Karpas-422 (cell line): ENCODE results near the gene PLA2G12A. TPM values are rescaled to one million over a fixed set of nuclear protein-coding genes. Genes with fewer than 3 reads are reported as not detected.
"Not testable (repeated sequence)": the region's sequence is repeated elsewhere in the genome, so short reads cannot be mapped to it uniquely, and the experiment has no call there.

Experiments
- DNase-seq: peaks from one replicate; pipeline ENCODE4 v3.0.0-alpha.2; 2015
- H2AFZ ChIP-seq: fragments of 200-600 bp; sonication (generic); 2 replicates; pipeline ENCODE4 v1.6.1; 2014; ENCODE audit warnings: antibody characterized with exemption, low read length, mixed read lengths
- H3K27ac ChIP-seq: fragments of 200-600 bp; sonication (generic); 2 replicates; pipeline ENCODE4 v1.5.1; 2014; ENCODE audit warnings: mild to moderate bottlenecking, low read length, moderate library complexity
- H3K27me3 ChIP-seq: fragments of 200-600 bp; sonication (generic); 2 replicates; pipeline ENCODE4 v1.6.1; 2014; ENCODE audit warnings: low read length, mixed read lengths
- H3K36me3 ChIP-seq: fragments of 200-600 bp; sonication (generic); 2 replicates; pipeline ENCODE4 v1.6.1; 2014; ENCODE audit warnings: low read length, mixed read lengths; ENCODE audit not compliant: insufficient read depth
- H3K4me1 ChIP-seq: fragments of 200-600 bp; sonication (generic); 2 replicates; pipeline ENCODE4 v1.6.1; 2014; ENCODE audit warnings: mild to moderate bottlenecking, low read length, mixed read lengths
- H3K4me2 ChIP-seq: fragments of 200-600 bp; sonication (generic); 2 replicates; pipeline ENCODE4 v1.6.1; 2014; ENCODE audit warnings: low read length, low read depth, mild to moderate bottlenecking; ENCODE audit not compliant: poor library complexity, severe bottlenecking
- H3K4me3 ChIP-seq: fragments of 200-600 bp; sonication (generic); 2 replicates; pipeline ENCODE4 v1.5.1; 2014; ENCODE audit warnings: mild to moderate bottlenecking, antibody characterized with exemption, low read length, mixed read lengths
- H3K79me2 ChIP-seq: fragments of 200-600 bp; sonication (generic); 2 replicates; pipeline ENCODE4 v1.6.1; 2014; ENCODE audit warnings: mild to moderate bottlenecking, low read length, mixed read lengths
- H3K9ac ChIP-seq: fragments of 200-600 bp; sonication (generic); 2 replicates; pipeline ENCODE4 v1.6.0; 2014; ENCODE audit warnings: low read length
- H3K9me2 ChIP-seq: fragments of 200-600 bp; sonication (generic), shearing (Covaris generic); replicated peaks from 2 replicates; pipeline ENCODE4 v1.6.0; 2014; ENCODE audit warnings: mild to moderate bottlenecking, low read length, moderate library complexity; ENCODE audit not compliant: insufficient read depth
- H3K9me3 ChIP-seq: fragments of 300-700, 200-600 bp; sonication (generic); 2 replicates; pipeline ENCODE4 v1.6.1; 2014; ENCODE audit warnings: low read length, mixed read lengths
- H4K20me1 ChIP-seq: fragments of 200-600 bp; sonication (generic); 2 replicates; pipeline ENCODE4 v1.6.1; 2014; ENCODE audit warnings: mild to moderate bottlenecking, antibody characterized with exemption, low read length, low read depth; ENCODE audit not compliant: insufficient read depth
- total RNA-seq: library from RNA; depleted of rRNA; stranded (reverse); fragments of >200 nt; shearing (Covaris generic); gene quantifications from 2 replicates; pipeline ENCODE4 v1.2.3, GENCODE V29; 2014; ENCODE audit warnings: low replicate concordance

The PLA2G12A gene
- total RNA-seq, 1 experiment from 2014 or later: 20.6 TPM

- no peak overlapping the region for H3K4me3 ChIP-seq
Observed at GRCh38 chr4:109699553-109700225, 30.2 kb downstream of the PLA2G12A start.

GRCh38 chr4:109698656-109699055, 31.2 kb downstream of the PLA2G12A start:
- H3K79me2 ChIP-seq: no peaks in the 10 kb centered on the region

More at GRCh38 chr4:109699553-109700225, 30.2 kb downstream of the PLA2G12A start:
- Histone ChIP-seq H3K9me2 (no peaks in the 10 kb centered on the region), H3K9ac (no peak overlapping the region), H3K27ac (no peak overlapping the region), H2AFZ (no peak overlapping the region), H3K9me3 (no peaks in the 10 kb centered on the region), H3K79me2 (no peaks in the 10 kb centered on the region), H3K36me3 (no peaks in the 10 kb centered on the region), H3K4me2 (no peak overlapping the region), H4K20me1 (no peaks in the 10 kb centered on the region), H3K27me3 (no peaks in the 10 kb centered on the region), H3K4me1 (peaks cover 43% of the 10 kb centered on the region)
- DNase-seq: no peak

GRCh38 chr4:109691411-109691920, 38.4 kb downstream of the PLA2G12A start:
- Histone ChIP-seq H3K36me3 (peaks cover 49% of the 10 kb centered on the region), H4K20me1 (no peaks in the 10 kb centered on the region), H3K9me2 (no peaks in the 10 kb centered on the region), H3K4me3 (no peak overlapping the region), H3K9me3 (no peaks in the 10 kb centered on the region), H3K27ac (no peak overlapping the region), H3K4me1 (peaks cover 25% of the 10 kb centered on the region), H3K9ac (no peak overlapping the region), H3K27me3 (no peaks in the 10 kb centered on the region), H3K4me2 (no peak overlapping the region), H2AFZ (no peak overlapping the region), H3K79me2 (peaks cover 3% of the 10 kb centered on the region; the same call in 1 of the 2 replicates)
- DNase-seq: no peak

More at GRCh38 chr4:109698656-109699055, 31.2 kb downstream of the PLA2G12A start:
- H3K9me3 ChIP-seq: no peaks in the 10 kb centered on the region
- no peak overlapping the region for H2AFZ ChIP-seq
- H3K27me3 ChIP-seq: no peaks in the 10 kb centered on the region
- no peak for DNase-seq
- H3K27ac ChIP-seq: no peak overlapping the region
- H3K9me2 ChIP-seq: no peaks in the 10 kb centered on the region
- H3K4me1 ChIP-seq: peaks cover 43% of the 10 kb centered on the region
- no peak overlapping the region for H3K4me2 ChIP-seq
- no peak overlapping the region for H3K9ac ChIP-seq
- H3K4me3 ChIP-seq: no peak overlapping the region
- H3K36me3 ChIP-seq: peaks cover 8% of the 10 kb centered on the region; the same call in 1 of the 2 replicates
- H4K20me1 ChIP-seq: no peaks in the 10 kb centered on the region

- Histone ChIP-seq H3K4me2 (no peak overlapping the region), H3K27me3 (no peaks in the 10 kb centered on the region)
Observed at GRCh38 chr4:109690690-109691410, 39.0 kb downstream of the PLA2G12A start.

GRCh38 chr4:109684727-109685126, 45.1 kb downstream of the PLA2G12A start:
- H3K9me2 ChIP-seq: no peaks in the 10 kb centered on the region
- H4K20me1 ChIP-seq: no peaks in the 10 kb centered on the region
- DNase-seq: no peak
- H2AFZ ChIP-seq: no peak overlapping the region
- peaks cover 14% of the 10 kb centered on the region; the same call in 1 of the 2 replicates for H3K79me2 ChIP-seq
- no peak overlapping the region for H3K4me2 ChIP-seq
- H3K27me3 ChIP-seq: no peaks in the 10 kb centered on the region
- H3K9ac ChIP-seq: no peak overlapping the region
- H3K4me3 ChIP-seq: no peak overlapping the region
- H3K36me3 ChIP-seq: peaks cover 43% of the 10 kb centered on the region
- no peaks in the 10 kb centered on the region for H3K9me3 ChIP-seq
- H3K4me1 ChIP-seq: peaks cover 16% of the 10 kb centered on the region
- peak overlapping the region; percentile 16; the same call in 1 of the 2 replicates for H3K27ac ChIP-seq

More at GRCh38 chr4:109690690-109691410, 39.0 kb downstream of the PLA2G12A start:
- no peak for DNase-seq
- H3K9ac ChIP-seq: no peak overlapping the region
- no peak overlapping the region for H3K27ac ChIP-seq
- H3K36me3 ChIP-seq: peaks cover 53% of the 10 kb centered on the region
- peaks cover 19% of the 10 kb centered on the region for H3K4me1 ChIP-seq
- peaks cover 3% of the 10 kb centered on the region; the same call in 1 of the 2 replicates for H3K79me2 ChIP-seq
- H3K9me3 ChIP-seq: no peaks in the 10 kb centered on the region
- no peak overlapping the region for H3K4me3 ChIP-seq
- no peak overlapping the region for H2AFZ ChIP-seq
- H3K9me2 ChIP-seq: no peaks in the 10 kb centered on the region
- H4K20me1 ChIP-seq: no peaks in the 10 kb centered on the region

- no peak overlapping the region for H3K4me3 ChIP-seq
- no peak for DNase-seq
- H3K9ac ChIP-seq: no peak overlapping the region
- H3K36me3 ChIP-seq: peaks cover 36% of the 10 kb centered on the region
- H3K27me3 ChIP-seq: no peaks in the 10 kb centered on the region
- H3K9me2 ChIP-seq: no peaks in the 10 kb centered on the region
- H3K4me2 ChIP-seq: no peak overlapping the region
- peaks cover 10% of the 10 kb centered on the region; the same call in 1 of the 2 replicates for H3K79me2 ChIP-seq
- peaks cover 16% of the 10 kb centered on the region for H3K4me1 ChIP-seq
- H4K20me1 ChIP-seq: no peaks in the 10 kb centered on the region
- H2AFZ ChIP-seq: no peak overlapping the region
- H3K27ac ChIP-seq: no peak overlapping the region; the same call in 1 of the 2 replicates
- H3K9me3 ChIP-seq: no peaks in the 10 kb centered on the region
Observed at GRCh38 chr4:109683621-109684253, 46.1 kb downstream of the PLA2G12A start.

GRCh38 chr4:109682875-109683274, 47.0 kb downstream of the PLA2G12A start:
- DNase-seq: no peak
- H3K27ac ChIP-seq: no peak overlapping the region
- H3K9me3 ChIP-seq: no peaks in the 10 kb centered on the region
- peaks cover 16% of the 10 kb centered on the region for H3K4me1 ChIP-seq
- no peak overlapping the region for H3K9ac ChIP-seq
- H3K4me3 ChIP-seq: no peak overlapping the region
- H3K4me2 ChIP-seq: no peak overlapping the region
- peaks cover 36% of the 10 kb centered on the region for H3K36me3 ChIP-seq
- H3K9me2 ChIP-seq: no peaks in the 10 kb centered on the region
- no peak overlapping the region for H2AFZ ChIP-seq
- no peaks in the 10 kb centered on the region for H4K20me1 ChIP-seq
- peaks cover 10% of the 10 kb centered on the region; the same call in 1 of the 2 replicates for H3K79me2 ChIP-seq
- H3K27me3 ChIP-seq: no peaks in the 10 kb centered on the region

- DNase-seq, H3K4me1 ChIP-seq, H3K27ac ChIP-seq, H3K4me3 ChIP-seq, H4K20me1 ChIP-seq, H2AFZ ChIP-seq, H3K4me2 ChIP-seq, H3K9me3 ChIP-seq, H3K27me3 ChIP-seq, H3K9me2 ChIP-seq, H3K9ac ChIP-seq: not testable (repeated sequence)
- Histone ChIP-seq H3K79me2 (peaks cover 33% of the 10 kb centered on the region), H3K36me3 (peaks cover 26% of the 10 kb centered on the region)
Observed at GRCh38 chr4:109678925-109679324, 50.9 kb downstream of the PLA2G12A start.
